HG02610 (cell line): ENCODE data around the gene DKK3.

Experiments
- ATAC-seq: cut with Tn5 transposase; IDR thresholded peaks from one replicate; pipeline ENCODE4 v1.9.1; 2021; ENCODE audit warnings: mild to moderate bottlenecking, moderate library complexity; ENCODE audit not compliant: unreplicated experiment

Gene DKK3

DNA sequence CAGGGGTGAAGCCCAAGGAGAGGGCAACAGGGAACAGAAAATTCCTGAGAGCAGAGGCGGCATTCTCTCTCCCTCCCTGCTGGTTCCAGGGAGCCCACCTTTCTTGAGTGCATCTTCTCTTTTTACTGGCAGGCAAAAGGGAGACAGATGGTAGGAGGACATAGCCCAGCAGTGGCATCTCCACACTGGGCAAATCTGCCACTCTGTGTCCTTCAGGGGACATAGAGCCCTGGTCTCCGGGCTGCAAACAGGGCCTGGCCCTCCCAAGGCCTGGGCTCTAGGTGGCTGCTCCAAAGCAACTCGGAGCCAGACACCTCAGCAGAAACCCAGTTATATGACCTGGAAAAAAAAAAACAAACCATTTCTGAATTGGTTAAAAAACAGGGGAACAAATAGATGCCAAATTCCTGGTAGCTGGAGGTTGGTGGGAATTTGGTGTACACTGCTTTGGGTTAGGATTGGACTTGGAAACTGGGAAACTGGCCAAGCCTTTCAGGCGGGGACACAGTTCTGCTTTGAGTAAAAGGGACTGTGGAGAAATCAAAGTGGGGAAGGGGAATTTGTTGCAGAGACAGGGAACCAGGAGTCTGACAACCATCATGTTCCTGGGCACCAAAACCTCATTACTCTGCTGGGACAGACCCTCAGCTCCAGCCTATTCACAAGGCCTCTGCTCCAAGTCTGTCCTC lies 23.6 kb upstream of the DKK3 start:
- ATAC-seq, result no peak

DNA sequence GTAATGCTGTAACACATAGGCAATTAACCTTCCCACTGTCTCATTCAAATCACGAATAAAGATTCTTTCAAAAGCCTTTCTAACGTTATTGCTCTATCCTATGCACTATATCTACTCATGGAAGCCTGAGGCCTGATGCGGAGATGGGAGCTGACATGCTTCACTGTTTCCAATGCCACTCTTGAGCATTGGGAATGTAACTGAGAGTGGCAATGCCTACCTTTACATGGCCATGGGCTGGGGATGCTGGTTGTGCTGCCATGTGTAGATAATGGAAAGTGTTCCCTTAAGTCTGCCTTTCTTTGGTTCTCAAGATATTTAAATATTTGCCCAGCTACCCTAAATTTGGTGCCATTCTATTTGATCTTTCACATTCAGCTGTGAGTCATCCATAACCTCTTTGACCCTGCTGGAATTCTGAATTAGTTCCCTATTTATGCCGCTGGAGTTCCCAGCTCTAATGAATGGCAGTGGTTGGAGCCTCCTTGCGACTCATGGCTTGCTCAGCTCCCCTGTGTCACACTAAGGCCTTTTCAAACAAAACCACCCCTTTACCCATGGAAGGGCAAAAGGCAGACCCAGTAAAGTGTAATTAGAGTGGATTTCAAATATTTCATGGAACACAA lies 21.4 kb upstream of the DKK3 start:
- no peak for ATAC-seq

DNA sequence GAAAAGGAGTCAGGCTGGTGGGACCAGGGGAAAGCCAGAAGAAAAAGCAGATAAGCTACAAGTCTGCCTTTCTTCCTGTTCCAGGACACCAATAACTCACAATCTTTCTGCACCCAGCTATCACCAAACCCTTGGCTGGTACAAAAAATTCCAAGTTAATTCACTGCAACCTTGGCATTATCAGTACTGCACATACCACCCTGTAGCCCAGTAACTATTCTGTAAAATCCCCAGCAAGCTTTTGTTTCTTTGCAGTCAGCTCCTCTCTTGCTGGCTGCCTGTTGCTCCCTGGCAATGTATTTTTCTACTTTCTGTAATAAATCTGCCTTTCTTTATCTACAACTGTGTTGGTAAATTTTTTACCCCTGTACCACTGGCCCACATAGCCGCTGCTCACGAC lies 20.7 kb upstream of the DKK3 start:
- ATAC-seq, result no peak

DNA sequence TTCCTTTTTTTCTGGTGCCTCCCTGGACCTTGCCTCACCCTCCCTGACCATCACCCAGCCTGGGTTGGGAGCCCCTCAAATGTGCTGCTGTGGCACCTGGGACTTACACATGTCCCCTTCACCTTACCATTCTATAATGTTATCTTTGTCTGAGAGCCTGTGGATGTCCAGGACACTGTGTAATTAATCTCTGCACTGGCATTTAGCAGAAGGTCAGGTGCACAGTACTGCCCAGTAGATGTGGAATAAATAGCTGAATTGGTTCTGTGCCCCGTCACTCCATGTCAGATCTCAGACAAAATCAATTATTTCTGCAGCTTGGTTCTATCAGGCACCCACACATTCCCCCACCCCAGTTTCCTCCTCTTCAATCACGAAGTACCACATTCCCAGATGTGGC lies 19.9 kb upstream of the DKK3 start:
- ATAC-seq, result no peak

DNA sequence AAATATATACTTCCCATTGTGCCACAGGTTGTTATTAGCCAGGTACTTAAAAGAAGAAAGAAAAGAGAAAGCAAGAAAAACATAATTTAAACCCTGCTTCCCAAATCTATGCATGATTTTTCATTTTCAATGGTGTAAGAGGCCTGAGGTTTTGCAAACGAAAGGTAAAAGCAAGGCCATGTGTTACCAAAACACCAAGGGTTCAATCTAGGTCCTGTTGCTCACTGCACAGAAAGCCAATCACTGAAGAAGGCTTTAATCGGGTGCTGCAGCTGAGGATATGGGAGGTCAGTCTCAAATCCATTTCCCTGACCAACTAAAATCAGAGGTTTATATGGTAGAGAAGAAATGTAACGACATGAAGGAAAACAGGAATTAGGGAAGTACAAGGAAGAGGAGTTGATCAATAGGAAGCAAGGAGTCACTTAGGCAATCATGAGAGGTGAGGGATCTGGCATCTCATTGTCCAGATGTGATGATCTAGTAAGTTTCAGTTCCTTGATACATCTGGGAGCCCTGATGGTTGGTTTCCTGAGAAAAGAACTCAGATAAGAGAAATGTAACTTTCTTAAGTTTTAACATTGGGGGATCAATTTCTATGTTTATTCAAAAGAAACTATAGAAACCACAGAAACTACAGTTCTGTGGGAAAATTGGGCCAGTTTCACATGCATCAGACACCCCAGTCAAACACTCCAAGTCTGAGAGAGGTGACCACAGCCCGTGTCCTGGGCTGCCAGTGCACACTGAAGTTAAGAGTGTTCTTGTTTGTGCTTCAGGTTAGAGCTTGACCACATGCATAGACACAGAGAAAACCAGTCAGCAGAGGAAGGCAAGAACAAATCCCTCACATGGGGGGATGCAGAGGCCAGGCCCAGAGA lies 18.1 kb upstream of the DKK3 start:
- ATAC-seq, result no peak

DNA sequence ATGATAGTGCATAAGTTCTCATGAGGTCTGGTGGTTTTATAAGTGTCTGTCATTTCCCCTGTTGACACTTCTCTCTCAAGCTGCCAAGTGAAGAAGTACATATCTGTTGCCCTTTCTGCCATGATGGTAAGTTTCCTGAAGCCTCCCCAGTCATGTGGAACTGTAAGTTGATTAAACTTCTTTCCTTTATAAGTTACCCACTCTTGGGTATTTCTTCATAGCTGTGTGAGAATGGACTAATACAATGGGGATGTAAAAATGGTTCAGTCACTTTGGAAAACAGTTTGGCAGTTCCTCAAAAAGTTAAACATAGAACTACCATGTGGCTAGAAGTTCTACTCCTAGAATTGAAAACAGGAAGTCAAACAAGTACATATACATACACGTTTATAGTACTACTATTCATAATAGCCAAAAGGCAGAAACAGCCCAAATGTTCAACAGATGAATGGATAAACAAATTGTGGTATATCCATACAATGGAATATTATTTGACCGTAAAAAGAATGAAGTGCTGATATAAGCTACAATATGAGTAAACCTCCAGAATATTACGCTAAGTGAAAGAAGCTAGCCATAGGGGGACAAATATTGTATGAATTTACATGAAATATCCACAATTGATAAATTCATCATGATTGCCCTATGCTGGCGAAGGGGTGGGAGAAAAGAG lies 16.0 kb upstream of the DKK3 start:
- no peak for ATAC-seq

DNA sequence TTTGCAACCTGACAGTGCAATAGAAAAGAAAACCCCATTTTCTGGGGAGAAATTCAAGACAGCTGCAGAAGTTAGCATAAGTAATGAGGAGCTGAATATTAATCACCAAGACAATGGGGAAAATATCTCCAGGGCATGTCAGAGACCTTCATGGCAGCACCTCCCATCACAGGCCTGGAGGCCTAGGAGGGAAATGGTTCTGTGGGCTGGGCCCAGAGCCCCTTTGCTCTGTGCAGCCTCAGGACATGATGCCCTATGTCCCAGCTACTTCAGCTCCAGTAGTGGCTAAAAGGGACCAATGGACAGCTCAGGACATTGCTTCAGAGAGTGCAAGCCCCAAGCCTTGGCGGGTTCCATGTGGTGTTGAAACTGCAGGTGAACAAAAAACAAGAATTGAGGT lies 14.6 kb upstream of the DKK3 start:
- ATAC-seq, result no peak

DNA sequence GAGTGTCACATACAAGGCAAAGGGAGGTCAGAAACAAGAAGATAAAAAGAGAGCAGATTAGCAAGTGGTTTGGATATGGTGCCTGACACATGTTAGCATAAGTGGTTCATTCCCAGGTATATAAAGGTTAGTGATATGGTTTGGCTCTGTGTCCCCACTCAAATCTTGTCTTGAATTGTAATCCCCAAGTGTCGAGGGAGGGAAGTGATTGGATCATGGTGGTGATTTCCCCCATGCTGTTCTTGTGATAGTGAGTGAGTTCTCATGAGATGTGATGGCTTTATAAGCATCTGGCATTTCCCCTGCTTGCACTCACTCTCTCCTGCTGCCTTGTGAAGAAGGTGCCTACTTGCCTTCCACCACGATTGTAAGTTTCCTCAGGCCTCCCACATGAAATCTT lies 12.1 kb upstream of the DKK3 start:
- no peak for ATAC-seq

DNA sequence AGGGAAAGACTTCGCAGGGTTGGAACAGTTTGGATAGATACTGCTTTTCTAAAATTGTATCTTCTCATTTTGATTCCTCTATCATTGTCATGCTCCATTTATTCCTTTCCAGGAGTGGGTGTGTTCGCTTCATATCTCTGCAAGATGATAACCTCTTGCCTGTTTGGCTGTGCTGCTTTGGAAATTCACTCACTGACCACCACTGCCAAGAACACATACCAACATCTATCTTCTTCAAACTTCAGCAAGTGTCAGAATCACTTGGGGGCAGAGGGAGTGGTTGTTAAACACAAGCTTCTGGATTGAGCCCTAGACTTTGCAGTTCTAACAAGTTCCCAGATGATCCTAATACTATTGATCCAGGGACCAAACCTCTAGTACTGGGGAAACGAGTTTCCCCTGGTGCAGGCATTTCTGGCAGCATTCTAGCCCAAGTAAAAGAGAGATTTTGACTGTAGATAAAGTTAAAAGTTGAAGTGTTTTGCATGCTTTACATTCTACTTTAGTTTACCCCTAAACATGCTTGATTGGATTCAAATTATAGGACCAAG lies 11.5 kb upstream of the DKK3 start:
- ATAC-seq, result no peak

DNA sequence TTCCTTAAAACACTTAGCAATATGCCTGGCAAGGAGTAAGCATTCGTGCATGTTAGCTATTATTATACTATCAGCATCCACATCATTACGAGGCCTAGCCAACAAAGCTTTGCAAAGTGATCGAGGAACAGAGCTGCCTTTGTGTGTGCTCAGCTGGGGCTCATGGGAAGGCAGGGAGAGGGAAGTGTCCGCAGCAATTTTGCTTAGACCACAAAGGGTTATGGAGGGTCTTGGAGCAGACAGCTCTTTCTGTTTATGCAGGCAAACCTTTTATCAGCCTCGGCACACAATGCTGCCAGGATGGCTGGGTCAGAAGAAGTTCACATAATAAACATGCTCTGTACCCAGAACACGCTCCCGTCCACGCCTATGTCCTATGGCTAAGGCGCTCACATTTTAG lies 10.9 kb upstream of the DKK3 start:
- ATAC-seq, result no peak

DNA sequence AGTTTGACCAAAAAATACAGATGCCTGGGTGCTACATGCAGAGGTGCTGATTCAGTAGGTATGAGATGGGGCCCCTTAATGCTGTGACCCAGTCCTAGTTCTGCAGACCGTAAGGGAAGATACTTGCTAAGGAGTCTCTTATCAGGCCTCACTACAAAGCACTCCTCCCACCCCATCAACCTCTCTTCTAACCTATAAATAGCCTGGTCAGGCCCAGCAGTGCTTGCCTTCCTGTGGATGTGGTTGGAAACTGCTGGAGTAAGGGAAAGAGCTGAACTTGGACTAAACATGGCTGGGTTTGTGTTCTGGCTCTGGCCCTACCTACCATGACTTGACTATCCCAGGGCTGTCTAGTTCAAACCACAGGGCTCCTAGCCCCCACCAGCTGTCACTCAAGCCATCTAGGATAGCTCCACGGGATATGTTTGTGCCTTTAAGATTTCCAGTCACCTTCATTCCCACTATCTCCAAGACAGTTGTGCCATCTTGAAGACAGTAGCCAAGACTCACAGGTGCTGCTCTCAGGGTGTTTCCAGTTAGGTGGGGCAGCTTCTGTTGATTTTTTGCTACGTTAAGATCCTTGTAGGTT lies 9.5 kb upstream of the DKK3 start:
- ATAC-seq, result no peak

DNA sequence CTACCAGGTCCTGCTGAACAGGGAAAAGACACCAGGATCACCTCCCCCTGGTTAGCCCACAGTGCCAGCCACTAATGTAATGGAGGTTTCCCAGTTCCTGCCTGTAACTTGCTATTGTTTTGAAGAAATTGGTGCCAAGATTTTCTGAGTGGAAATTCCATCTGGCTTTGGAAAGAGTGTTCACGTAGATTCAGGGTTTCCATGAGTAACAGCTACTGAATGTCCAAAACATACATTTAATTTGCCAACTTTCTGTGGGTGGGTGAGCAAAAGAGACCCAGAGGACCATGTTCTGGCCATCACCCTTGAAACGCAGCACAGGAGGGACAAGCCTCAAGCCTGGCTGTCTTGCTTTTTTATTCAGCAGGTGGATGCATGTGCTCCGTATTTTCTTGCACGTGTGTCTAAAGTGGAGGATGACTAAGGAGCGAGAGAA lies 8.8 kb upstream of the DKK3 start:
- no peak for ATAC-seq

DNA sequence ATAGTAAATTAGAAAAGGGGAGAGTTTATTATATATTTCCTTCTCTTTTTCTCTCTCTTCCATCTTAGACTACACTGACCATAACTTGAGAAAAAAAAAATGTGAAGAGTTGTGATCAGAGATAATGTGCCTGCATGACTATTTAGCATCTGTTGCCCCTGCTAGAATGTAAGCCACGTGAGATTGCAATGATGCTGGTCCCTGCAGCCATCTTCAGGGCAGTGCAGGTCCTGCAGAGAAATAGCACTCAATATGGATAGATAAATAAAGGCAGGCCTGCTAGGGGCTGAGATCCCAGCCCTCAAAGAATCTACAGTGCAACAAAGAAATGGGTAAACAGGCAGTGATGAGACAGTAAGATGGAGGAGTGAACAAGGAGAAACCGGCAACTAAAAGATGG lies 7.8 kb upstream of the DKK3 start:
- ATAC-seq, result no peak

DNA sequence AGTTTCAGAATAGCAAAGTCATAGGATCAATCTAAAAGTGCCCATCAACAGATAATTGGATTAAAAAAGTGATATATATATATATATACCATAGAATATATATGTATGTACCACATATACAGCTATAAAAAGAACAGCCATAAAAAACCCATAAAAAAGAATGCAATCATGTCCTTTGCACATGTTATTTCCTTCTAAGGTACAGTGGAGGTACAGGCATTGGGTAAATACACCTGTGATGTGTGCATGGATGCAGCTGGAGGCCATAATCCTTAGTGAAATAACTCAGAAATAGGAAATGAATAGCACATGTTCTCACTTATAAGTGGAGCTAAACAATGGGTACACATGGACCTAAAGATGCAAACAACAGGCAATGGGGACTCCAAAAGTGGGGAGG lies 7.1 kb upstream of the DKK3 start:
- no peak for ATAC-seq

DNA sequence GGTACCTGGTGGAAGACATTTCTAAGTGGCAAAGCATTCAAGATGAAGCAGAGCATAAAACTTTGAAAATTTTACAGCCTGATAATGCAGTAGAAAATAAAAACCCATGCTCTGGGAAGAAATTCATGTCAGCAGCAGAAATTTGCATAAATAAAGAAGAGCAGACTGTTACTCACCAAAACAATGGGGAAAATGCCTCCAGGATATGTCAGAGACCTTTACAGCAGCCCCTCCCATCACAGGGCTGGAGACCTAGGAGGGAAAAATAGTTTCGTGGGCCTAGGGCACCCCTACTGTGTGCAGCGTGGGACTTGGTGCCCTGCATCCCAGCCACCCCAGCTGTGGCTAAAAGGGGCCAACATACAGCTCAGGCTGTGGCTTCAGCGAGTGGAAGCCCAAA lies 5.4 kb upstream of the DKK3 start:
- ATAC-seq, result no peak

DNA sequence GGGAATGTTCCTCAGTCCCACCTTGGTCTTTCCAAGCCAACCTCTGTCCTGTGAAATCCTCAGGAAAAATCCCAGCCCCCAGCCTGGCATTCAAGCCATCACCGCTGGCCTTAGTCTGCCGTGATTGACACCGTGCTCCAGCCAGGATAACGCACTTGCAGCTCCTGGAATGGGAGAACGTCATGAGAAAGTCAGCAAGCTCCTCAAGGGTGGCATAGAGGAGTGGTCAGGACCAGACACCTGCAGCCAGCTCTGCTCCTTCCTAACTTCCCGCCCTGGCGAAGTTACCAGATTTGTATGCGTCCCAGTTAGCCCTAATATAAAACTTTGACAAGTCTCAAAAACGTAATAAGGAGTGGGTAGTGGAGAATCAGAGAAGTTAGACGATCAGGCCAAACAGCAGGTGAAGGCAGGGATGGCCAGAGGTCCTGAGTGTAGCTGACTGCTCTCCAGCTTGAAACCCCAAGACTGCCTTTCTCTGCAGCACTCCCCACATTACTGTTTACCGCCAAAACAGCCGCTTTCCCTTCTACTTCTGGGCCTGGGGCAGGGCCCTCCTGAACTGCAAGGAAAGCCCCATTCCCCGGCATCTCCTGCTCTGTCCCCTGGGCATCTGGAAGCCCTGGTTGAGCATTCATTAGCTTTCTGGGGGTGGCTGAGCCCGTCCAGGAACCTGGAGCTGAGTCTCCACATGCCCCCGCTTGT lies 1.3 kb upstream of the DKK3 start:
- no peak for ATAC-seq

DNA sequence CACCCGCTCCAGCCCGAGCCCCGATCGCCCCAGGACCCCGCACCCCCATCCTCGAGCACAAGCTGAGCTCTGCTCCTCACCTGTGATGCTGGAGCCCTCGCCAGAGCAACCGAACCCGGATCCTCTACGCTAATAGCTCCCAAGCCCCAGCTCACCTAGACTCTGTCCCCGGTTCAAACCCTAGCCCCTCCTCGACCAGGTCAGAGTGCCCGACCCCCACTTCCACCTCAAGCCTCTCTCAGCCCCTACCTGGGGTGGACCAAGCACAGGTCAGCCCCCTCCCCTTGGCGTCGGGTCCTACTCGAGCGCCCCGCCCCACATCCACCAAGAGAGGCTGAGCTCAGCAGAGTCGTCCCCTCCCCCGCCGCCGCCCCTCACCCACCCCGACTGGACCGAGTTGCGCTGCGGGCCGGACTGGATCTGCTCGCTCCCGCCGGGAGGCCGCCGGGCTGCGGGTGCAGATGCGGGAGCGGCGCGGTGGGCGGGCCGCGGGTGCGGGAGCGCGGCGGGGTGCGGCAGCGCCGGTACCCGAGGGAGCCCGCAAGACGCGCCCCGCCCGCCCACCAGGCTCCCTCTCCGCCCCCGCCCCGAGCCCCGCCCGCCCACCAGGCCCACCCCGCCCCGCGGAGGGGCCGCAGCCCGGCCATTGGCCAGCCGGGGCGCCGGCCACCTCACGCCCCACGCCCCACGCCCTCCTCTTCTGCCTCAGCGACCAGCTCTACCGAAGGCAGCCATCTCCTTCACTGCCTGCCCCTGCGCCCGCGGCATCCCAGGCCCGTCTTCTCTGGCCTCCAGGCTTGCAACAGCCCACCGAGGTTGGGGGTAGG lies 577 bp upstream of the DKK3 start:
- ATAC-seq, result no peak

DNA sequence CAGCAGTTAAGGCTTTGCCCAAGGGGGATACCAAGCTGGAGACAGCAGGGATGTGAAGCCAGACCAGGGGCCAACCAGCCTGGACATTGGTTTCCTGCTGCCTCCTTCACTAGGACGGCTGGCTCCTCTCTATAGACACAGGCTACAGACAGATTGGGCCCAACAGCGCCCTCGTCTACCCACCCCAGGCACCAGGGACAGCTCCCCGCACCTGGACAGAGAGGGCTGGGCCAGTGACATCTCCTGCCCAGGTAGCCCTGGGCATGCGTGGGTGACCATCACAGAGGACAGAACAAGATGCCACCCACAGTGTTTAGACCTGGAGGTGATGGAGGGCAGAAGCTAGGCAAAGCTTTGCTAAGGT lies 1.2 kb downstream of the DKK3 start:
- no peak for ATAC-seq

DNA sequence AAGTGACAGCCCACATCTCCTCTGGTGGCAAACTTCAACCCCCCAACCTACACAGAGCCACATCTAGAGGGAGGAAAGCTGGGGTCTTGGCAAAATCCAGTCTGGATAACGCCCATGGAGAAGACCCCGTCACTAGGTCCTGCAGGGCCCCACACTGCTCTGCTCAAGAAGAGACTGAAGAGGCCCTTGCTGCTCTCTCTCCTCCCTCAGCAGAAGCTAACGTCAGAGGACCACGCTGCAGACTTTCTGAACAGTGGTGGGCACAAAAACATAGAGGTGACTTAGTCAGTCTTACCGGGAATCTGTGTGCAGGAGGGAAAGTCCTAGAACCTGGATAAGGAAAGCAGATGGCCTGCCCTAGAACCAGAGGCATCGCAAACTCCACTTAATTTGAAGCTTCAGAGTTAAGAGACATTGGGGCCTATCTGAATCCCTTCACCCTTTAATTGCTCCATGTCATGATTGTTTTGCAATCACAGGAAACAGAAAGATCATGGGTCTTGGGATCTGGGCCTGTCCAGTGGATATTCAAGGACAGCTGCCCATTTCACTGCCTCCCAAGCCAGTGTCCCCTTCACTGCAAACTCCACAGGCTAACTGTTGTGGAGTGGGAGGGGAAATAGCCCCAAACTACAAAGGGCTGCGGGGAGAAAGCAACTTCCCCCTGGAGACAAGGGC lies 1.7 kb downstream of the DKK3 start:
- ATAC-seq, result no peak
